Fibroblast of pulmonary artery (primary cell): ENCODE measurements around the gene TRIM37.

Source experiments
- DNase-seq: peaks from one replicate; pipeline ENCODE4 v3.0.0-alpha.2; 2010; ENCODE audit warnings: low read depth
- H3K4me3 ChIP-seq: replicated peaks from 2 replicates; pipeline ENCODE4 v1.5.1; 2011; ENCODE audit warnings: low read depth, mild to moderate bottlenecking, control low read depth, low read length, moderate library complexity
- TF ChIP-seq, protein P1 (sequence below): IDR thresholded peaks from 2 replicates; pipeline ENCODE4 v1.5.1; 2011; ENCODE audit warnings: mild to moderate bottlenecking, control low read depth, low read length, inconsistent platforms; ENCODE audit errors: missing control alignments

TRIM37 gene

DNA sequence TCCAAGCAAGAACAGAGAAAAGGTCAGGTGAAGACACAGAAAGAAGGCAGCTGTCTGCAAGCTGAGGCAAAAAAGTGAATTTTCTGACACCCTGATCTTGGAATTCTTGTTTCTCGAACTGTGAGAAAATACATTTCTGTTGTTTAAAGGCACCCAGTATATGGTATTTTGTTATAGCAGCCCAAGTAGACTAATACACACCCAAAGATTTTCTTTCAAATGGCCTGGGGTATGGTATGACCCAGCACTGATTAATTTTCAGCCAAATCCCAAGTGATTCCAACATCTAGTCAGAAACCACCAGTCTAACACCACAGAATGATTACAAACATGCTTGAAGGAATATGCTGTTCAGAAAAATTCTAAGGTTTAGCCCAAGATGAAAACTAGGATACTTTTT is 36.8 kb downstream of the TRIM37 start:
- TF ChIP-seq, protein P1, sequence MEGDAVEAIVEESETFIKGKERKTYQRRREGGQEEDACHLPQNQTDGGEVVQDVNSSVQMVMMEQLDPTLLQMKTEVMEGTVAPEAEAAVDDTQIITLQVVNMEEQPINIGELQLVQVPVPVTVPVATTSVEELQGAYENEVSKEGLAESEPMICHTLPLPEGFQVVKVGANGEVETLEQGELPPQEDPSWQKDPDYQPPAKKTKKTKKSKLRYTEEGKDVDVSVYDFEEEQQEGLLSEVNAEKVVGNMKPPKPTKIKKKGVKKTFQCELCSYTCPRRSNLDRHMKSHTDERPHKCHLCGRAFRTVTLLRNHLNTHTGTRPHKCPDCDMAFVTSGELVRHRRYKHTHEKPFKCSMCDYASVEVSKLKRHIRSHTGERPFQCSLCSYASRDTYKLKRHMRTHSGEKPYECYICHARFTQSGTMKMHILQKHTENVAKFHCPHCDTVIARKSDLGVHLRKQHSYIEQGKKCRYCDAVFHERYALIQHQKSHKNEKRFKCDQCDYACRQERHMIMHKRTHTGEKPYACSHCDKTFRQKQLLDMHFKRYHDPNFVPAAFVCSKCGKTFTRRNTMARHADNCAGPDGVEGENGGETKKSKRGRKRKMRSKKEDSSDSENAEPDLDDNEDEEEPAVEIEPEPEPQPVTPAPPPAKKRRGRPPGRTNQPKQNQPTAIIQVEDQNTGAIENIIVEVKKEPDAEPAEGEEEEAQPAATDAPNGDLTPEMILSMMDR: no peak
- DNase-seq: no peak
- H3K4me3 ChIP-seq: no peak overlapping the region

DNA sequence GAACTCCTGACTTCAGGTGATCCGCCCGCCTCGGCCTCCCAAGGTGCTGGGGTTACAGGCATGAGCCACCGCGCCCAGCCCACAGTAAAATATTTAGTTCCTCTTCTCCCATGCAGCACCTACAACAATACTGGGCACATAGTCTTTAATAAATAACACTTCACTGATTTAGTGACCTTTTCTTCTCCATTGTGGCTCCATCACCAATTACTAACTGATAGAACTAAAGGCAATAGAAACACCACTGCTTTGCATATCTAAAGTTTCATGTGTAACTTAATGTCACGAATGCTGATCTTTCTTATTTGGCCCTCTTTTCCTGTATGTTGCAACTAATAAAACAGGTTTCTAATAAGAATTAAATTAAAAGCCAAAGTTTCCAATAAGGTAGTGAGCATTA is 38.9 kb downstream of the TRIM37 start:
- DNase-seq: no peak
- TF ChIP-seq, protein P1: no peak
- no peak overlapping the region for H3K4me3 ChIP-seq

DNA sequence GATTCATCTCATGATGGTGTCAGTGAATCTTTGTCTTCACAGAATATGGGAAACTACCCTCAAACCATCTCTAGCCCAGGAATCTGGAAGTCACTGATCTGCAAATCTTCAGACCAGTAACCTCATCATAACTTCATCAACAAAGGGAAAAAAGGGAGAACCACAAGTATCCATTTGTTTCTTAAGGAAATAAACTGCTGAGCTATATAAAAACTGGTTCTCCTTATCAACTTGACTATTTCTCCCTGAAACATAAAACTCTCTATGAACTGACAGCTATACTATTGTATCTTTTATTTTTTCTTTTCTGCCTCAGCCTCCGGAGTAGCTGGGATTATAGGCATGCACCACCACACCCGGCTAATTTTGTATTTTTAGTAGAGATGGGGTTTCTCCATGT is 39.3 kb downstream of the TRIM37 start:
- no peak overlapping the region for H3K4me3 ChIP-seq
- TF ChIP-seq, protein P1: no peak
- DNase-seq: no peak

DNA sequence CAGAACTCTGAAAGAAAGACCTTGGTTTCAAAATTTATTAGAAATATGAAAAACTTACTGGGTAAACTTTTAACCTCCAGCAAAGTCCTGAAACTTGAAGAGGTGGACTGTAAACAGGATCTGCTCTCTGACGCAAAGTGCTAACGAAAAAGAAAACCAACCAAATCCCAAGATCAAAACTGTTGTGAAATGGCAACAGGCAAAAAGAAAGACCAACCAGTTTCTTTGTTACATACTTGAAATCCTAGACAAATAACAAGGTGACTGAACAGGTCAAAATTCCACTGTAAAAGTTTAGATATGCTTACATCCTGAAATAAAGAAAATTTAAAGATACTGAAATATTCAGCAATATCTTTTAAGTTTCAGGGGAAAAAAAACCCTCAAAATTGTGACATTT is 44.2 kb downstream of the TRIM37 start:
- no peak for DNase-seq
- H3K4me3 ChIP-seq: no peak overlapping the region
- TF ChIP-seq, protein P1: no peak

DNA sequence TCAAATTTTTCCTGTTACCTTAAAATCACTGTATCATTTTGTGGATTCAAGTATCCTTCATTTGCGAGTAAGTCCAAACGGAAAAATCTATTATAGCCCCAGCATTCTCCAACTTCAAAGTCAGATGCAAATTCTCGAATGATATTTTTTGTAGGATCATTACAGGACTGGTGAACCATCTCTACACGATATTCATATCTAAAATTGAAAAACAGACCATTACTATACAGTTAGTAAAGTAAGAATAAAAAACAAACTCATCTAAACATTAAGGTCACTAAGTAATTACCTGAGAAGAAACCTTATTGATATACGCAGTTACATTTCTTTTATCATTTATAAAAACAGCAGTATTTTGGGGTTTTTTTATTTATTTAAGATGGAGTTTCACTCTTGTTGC is 49.8 kb downstream of the TRIM37 start:
- DNase-seq: no peak
- no peak overlapping the region for H3K4me3 ChIP-seq
- TF ChIP-seq, protein P1: no peak

DNA sequence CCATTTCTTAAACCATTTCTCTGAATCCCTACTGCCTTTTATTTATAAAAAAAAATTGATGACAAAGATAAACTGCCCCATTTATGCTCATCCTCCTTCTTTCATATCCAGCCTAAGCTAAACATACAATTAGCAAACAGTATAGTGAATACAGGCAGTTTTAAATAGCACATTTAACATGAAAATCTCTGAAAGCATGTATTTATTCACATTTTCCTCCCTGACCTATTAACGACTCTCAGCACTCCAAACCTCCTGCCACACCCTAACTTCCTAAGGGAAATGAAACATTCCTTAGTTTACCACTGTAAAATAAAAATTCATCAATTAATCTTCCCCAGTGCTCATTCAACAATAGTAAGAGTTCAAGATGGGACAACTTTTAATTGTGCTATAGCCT is 56.9 kb downstream of the TRIM37 start:
- H3K4me3 ChIP-seq: no peak overlapping the region
- TF ChIP-seq, protein P1: no peak
- DNase-seq: no peak

DNA sequence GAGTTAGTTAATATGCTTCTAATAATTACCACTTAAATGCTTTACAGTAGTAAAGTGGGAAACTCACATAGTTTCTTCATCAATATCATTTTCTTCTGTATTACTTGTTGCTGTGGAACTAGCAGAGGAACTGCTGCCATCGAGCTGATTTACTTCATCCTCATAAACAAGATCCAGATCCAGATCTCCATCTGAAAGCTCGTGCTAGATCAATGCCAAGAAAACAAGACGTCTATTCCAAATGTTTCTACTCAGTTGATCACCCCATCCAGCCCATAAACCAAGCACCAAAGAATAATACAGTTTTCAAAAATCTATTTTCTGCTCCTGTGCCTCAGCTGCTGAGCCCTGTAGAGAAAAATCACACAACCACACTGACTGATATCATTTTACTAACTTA is 59.1 kb downstream of the TRIM37 start:
- H3K4me3 ChIP-seq: no peak overlapping the region
- no peak for DNase-seq
- TF ChIP-seq, protein P1: no peak
